ENCODE data around the gene ACTR1B. TPM values are rescaled to one million over a fixed set of nuclear protein-coding genes. Genes with fewer than 3 reads are reported as not detected.

Gene ACTR1B
- total and polyA plus RNA-seq, 9 donors = 23.0 to 85.2 (median 67.4) TPM

GRCh38 chr2:97697252-97698235 is 33.7 kb upstream of the ACTR1B start:
- no peak for TF ChIP-seq POLR2A (IDR thresholded peaks at IDR 0.05)
- no peak for TF ChIP-seq EP300 (IDR thresholded peaks at IDR 0.05)
- TF ChIP-seq CTCF (IDR thresholded peaks at IDR 0.05) = peak; percentile 71 to 93 (median 91)
- intact Hi-C loops (cut with DNase I) = loop anchor here in 3 of 4 donors (2.0 to 10.0 kb wide), 3 partner anchors 103 to 107 kb away; no protein-coding TSS in a partner anchor
- no peak overlapping the region for H3K4me3 ChIP-seq
- no peaks in the 10 kb centered on the region for H3K36me3 ChIP-seq
- no peaks in the 10 kb centered on the region for H3K27me3 ChIP-seq
- DNase-seq = peak; percentile 79 to 91 (median 90)
- no peaks in the 10 kb centered on the region for H3K4me1 ChIP-seq (ENCODE audit: insufficient read depth)
- no peaks in the 10 kb centered on the region for H3K9me3 ChIP-seq
- WGBS, 3 donors = 23 to 24% (median 24%) methylated on average over 14 of the region's 14 CpGs
- H3K27ac ChIP-seq = no peak overlapping the region

- TF ChIP-seq EP300 (IDR thresholded peaks at IDR 0.05) = no peak
- TF ChIP-seq CTCF (IDR thresholded peaks at IDR 0.05) = no peak
- TF ChIP-seq POLR2A (IDR thresholded peaks at IDR 0.05) = no peak
- no peaks in the 10 kb centered on the region for H3K9me3 ChIP-seq
- H3K4me3 ChIP-seq = no peak overlapping the region
- H3K4me1 ChIP-seq (ENCODE audit: insufficient read depth) = no peaks in the 10 kb centered on the region
- WGBS, 3 donors = 93 to 98% (median 93%) methylated on average over 5 of the region's 5 CpGs
- no peak for DNase-seq
- intact Hi-C loops (cut with DNase I) = loop anchor here in 3 of 4 donors (2.0 to 10.0 kb wide), 3 partner anchors 101 to 105 kb away; no protein-coding TSS in a partner anchor
- no peaks in the 10 kb centered on the region for H3K36me3 ChIP-seq
- H3K27ac ChIP-seq = no peak overlapping the region
- H3K27me3 ChIP-seq = no peaks in the 10 kb centered on the region
Observed at GRCh38 chr2:97695744-97696143, 31.9 kb upstream of the ACTR1B start.

- no peaks in the 10 kb centered on the region for H3K9me3 ChIP-seq
- H3K4me3 ChIP-seq = no peak overlapping the region
- H3K27me3 ChIP-seq = no peaks in the 10 kb centered on the region
- no peaks in the 10 kb centered on the region for H3K4me1 ChIP-seq (ENCODE audit: insufficient read depth)
- no peak overlapping the region for H3K27ac ChIP-seq
- no peak for DNase-seq
- no peaks in the 10 kb centered on the region for H3K36me3 ChIP-seq
- TF ChIP-seq POLR2A (IDR thresholded peaks at IDR 0.05) = no peak
- intact Hi-C loops (cut with DNase I) = loop anchor here in 1 of 4 donors (10.0 kb wide), 1 partner anchor 99 kb away; no protein-coding TSS in a partner anchor
Observed at GRCh38 chr2:97693476-97693875, 29.6 kb upstream of the ACTR1B start.

- no peaks in the 10 kb centered on the region for H3K9me3 ChIP-seq
- H3K36me3 ChIP-seq = no peaks in the 10 kb centered on the region
- TF ChIP-seq CTCF (IDR thresholded peaks at IDR 0.05) (no peak), POLR2A (IDR thresholded peaks at IDR 0.05) (no peak), EP300 (IDR thresholded peaks at IDR 0.05) (no peak)
- no peak overlapping the region for H3K4me3 ChIP-seq
- H3K27ac ChIP-seq = no peak overlapping the region
- WGBS, 3 donors = 43 to 47% (median 46%) methylated on average over 6 of the region's 6 CpGs
- no peaks in the 10 kb centered on the region for H3K4me1 ChIP-seq (ENCODE audit: insufficient read depth)
- no peaks in the 10 kb centered on the region for H3K27me3 ChIP-seq
- no peak for DNase-seq
- intact Hi-C loops (cut with DNase I) = loop anchor here in 1 of 4 donors (10.0 kb wide), 1 partner anchor 96 kb away; no protein-coding TSS in a partner anchor
Observed at GRCh38 chr2:97691166-97691565, 27.3 kb upstream of the ACTR1B start.
